Adipose tissue (tissue), 3 donors: ENCODE data around the gene IRAK3. TPM values are rescaled to one million over a fixed set of nuclear protein-coding genes. Genes with fewer than 3 reads are reported as not detected.
"Not testable (repeated sequence)": the region's sequence is repeated elsewhere in the genome, so short reads cannot be mapped to it uniquely, and the experiment has no call there.

Experiments
- H3K27ac ChIP-seq: one replicate; pipeline ENCODE4 v1.5.1; 2013; ENCODE audit warnings: low read depth, low read length
- WGBS, 3 donors: extraction: QIAGEN DNeasy Blood & Tissue Kit; methylation state at CpG; one replicate each; pipeline ENCODE4 v1.1.7; 2013; 5-methylcytosine and 5-hydroxymethylcytosine counted together
- polyA plus RNA-seq, 3 donors: library from polyadenylated mRNA; stranded (reverse); fragments of 200-250 nt; gene quantifications; one replicate each; pipeline ENCODE4 v1.2.3, GENCODE V29; 2013
- donor health status: healthy with polysubstance abuse.
- donor health status: Bipolar disorder and iron deficiency.
- donor health status: healthy.

IRAK3 gene
- polyA plus RNA-seq, 3 donors = 1.9 to 17.0 (median 14.5) TPM

DNA sequence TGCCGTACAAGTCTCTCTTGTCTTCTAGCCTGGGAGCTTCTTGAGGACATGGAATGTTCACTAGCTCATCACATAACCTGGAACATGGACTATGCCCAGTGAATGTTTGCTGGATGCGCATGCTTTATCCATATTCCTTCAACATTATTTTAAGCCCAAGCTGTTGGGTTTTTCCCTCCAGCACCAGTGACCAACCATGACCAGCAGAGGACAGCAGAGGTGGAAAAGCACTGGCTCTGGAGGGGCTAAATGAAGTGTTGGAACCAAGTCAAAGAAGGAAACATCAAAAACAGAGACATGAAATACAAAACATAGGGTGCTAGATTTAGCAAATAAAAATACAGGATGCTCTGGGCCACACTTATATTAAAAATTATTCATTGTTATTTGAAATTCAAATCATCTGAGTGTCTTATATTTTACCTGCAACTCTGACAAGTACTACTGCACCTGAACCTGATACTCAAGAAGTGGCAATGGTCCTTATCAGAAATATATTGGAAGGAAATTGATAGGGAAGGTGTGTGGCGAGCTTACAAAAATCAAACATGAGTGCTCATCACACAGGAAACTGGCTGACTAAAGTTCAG lies 90.2 kb downstream of the IRAK3 start:
- WGBS, 3 donors = 43 to 55% (median 50%) methylated on average over 3 of the region's 3 CpGs
- H3K27ac ChIP-seq = no peak overlapping the region

DNA sequence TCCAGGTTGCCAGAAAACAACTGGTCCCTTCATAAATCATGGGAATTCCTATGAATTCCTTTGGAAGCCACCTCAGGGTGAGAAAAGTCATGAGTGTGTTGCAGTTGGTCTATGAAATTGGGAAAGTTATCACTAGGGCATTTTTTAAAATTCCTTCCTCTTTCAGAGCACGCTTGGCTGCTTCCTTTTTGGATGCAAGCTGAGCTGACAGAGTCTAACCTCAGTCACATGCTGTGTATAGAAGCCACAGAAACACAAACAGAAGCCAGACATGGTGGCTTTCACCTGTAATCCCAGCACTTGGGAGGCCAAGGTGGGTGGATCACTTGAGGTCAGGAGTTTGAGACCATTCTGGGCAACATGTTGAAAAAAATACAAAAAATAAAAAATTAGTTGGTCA lies 91.5 kb downstream of the IRAK3 start:
- WGBS, 3 donors = 38 to 92% (median 58%) methylated on average over 1 of the region's 1 CpG
- H3K27ac ChIP-seq = no peak overlapping the region

DNA sequence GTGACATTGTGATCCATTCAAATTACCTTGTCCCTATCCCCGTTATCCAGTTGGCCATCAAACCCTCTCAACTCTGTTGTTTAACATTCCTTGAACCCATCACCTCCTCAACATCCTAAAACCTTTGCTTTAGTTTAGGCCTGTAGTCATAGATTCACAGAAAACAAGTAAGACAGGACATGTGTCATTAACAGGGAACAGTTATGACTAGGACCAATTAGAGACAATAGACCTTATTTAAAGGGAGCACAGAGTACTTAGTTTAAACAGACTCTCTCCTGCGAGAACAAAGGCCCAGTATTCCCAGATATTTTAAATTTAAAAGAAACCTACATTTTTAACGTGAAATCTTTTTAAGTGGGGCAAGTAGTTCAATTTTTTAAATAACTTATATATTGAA lies 93.2 kb downstream of the IRAK3 start:
- WGBS, 3 donors = 76 to 95% (median 93%) methylated on average over 3 of the region's 3 CpGs
- H3K27ac ChIP-seq = no peak overlapping the region

DNA sequence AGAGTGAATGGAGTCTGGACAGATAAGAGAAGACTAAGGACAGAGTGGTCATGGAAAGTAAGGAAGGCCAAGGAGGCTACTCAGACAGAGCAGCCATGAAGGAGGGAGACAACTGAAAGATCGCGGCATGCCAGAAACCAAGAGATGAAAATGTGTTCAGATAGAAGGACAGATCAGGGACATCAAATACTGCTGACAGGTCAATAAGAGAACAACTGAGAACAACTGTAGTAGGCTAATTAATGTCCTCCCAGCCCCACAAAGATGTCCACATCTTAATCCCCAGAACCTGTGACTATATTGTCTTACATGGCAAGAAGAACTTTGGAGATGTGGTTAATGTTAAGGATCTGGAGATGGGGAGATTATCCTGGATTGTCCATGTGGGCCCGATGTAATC lies 98.3 kb downstream of the IRAK3 start:
- H3K27ac ChIP-seq = no peak overlapping the region
- 92 to 98% (median 93%) methylated on average over 3 of the region's 3 CpGs for WGBS, 3 donors

DNA sequence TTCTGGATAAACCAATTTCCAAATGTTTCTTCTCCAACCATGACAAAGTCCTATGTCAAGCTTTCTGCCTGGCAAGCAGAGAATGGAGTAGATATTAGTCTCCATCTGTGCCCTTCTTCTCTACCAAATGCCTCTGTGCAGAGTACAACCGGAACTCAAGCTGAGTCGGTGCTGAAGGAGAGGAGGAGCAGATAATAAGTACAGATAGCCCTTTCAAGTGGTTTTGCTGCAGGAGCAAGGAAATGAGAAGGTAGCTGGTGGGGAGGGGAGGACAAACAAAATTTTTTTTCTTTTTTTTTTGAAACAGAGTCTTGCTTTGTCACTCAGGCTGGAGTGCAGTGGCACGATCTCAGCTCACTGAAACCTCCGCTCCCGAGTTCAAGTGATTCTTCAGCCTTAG lies 99.1 kb downstream of the IRAK3 start:
- 74 to 85% (median 75%) methylated on average over 5 of the region's 5 CpGs for WGBS, 3 donors
- H3K27ac ChIP-seq = no peak overlapping the region

DNA sequence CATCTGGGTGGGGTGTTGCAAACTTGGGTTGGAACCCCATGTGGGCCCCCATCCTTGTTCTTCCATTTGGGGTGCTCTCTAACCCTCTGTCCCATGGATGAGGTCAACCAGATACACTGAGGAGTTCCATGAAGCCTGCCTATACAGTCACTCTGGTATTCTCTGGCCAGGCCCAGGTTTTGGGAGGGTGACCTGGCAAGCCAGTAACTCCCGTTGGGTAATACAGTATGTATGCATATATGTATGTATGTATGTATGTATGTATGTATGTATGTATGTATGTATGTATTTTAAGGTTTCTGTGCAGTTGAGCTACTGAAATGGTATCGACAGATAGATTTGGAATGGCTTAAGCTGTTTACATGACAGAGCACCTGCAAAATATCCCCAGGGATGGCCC lies 100.5 kb downstream of the IRAK3 start:
- 89 to 95% (median 94%) methylated on average over 2 of the region's 2 CpGs for WGBS, 3 donors
- no peak overlapping the region for H3K27ac ChIP-seq

DNA sequence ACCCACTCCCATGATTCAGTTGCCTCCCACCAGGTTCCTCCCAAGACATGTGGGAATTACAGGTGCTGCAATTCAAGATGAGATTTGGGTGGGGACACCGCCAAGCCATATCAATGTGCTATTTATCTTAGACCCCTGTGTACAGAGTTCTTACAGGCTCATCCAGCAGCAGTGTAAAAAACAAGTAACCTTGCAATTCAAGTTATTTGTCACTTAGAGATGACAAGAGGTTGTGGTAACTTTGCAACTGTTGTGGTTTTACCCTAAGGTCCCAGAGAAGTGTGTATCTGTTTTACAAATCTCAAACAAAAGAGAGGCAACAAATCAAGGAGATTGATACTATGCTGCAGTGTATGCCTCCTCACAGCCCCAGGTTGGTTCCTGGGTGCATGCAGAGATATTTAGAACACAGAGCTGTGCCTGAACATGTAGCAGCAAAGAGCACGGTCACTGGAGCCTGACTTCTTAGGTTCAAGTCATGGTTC lies 101.7 kb downstream of the IRAK3 start:
- no peak overlapping the region for H3K27ac ChIP-seq
- WGBS, 3 donors = 70 to 86% (median 78%) methylated on average over 2 of the region's 2 CpGs

DNA sequence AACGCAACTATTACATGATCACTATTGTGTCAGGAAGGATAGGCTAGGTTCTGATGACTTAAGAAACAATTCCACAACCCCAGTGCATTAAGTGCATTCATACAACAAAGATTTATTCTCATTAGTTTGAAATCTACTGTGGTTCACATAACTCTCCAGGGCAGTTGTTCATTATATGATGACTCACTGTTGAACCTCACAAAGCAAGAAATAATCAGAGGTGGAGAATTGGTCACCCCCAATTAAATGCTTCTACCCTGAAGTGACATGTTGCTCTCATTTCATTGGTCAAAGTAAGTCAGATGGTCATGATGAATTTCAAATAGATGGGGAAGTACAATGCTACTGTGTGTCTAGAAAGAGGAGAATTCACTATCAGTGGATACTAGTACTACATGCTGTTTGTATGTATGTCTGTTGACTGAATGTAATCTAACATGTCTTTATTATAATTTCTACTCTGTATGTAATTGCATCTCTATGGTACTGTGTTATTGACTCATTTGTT lies 107.2 kb downstream of the IRAK3 start:
- WGBS, 3 donors = 82 to 86% (median 86%) methylated on average over 1 of the region's 1 CpG
- H3K27ac ChIP-seq = no peak overlapping the region

DNA sequence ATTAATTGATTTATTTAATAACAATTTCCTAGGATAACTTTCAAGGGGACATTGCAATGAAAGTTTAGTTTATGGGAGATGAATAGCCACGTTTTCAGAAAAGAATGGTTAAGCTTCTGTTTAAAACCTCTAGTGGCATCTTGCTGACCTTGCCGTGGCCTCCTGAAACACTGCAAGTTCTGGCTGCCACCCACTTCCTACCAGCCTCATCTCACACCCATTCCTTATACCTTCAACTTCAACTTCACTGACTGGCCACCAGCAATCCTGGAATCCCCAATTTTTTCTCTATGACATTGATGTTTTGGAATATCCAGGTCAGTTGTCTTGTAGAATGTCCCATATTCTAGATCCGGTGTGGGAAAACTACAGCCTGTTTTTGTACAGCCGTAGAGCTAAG lies 108.1 kb downstream of the IRAK3 start:
- no peak overlapping the region for H3K27ac ChIP-seq
- WGBS, 3 donors = 56 to 69% (median 62%) methylated on average over 4 of the region's 4 CpGs

DNA sequence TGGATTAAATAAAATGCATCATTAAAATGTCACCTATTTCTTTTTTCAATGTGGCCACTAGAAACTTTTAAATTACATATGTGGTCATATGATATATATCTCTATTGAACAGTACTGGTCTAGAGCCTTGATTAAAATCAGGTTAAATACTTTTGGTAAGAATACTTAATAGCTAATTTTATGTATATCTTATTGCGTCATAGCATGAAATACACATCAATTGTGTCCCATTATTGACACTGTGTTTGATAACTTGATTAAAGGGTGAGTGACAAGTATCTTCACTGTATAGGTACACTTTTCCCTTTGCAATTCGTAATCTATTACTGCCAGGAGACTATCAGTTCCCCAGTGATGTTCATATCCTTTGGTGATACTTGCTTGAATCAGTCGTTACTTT lies 108.9 kb downstream of the IRAK3 start:
- H3K27ac ChIP-seq = no peak overlapping the region
- WGBS, 3 donors = 73 to 94% (median 86%) methylated on average over 3 of the region's 3 CpGs

DNA sequence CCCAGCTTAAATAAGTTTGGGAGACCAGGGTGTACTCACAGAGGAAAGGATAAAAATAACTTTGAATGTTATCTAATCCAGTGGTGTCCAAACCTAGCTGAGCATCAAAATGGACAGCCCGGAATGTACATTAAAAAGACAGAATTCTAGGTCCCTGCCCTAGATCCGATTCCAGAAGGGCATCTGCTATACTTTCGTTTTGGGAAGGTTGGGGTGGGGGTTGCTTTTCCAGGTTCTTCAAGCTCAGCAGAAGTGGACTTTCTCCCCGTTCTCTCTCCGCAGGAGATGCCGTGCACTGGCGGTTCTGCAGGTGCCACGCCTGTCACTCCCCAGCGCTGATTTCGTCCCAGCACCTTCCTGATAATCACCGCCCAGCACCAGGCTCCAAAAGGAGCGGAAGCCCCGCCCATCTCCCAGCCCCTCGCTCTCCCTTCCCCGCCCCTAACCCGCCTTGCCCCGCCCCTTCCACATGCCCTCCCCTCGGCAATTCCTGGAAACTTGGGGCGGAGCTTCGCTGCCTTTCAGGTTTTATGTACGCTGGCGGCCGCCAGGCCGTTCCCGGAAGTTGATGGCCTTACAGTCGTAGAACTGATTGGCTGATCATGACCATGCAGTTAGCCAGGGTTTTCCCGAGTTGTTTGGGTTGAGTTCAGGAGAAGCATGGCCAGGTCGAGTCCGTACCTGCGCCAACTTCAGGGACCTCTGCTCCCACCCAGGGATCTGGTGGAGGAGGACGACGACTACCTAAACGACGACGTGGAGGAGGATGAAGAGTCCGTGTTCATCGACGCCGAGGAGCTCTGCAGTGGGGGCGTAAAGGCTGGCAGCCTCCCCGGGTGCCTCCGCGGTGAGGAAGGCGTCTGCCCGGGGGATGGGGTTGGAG lies 113.2 kb downstream of the IRAK3 start, which contains the start of gene HELB:
TSS of gene HELB (plus strand) at position 550 of the 883 bp plus-strand sequence. CDS start at position 661, 111 bp downstream.
- H3K27ac ChIP-seq = no peak within 1 kb of the TSS
- WGBS, 3 donors = 0 to 1% (median 0%) methylated on average over 45 of the region's 45 CpGs

DNA sequence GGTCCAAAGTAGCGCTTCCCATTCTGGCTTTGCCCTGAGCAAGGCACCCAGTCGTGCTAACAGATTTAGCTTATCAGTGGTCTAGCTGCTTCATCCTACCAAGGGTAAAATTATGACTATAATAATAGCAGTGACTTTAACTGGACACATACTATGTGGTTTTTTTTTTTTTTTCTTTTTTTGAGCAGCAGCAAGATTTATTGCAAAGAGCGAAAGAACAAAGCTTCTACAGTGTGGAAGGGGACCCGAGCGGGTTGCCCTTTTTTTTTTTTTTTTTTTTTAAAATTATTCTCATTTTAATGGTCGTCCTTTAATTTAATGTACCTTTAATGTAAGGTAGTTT lies 113.8 kb downstream of the IRAK3 start:
- WGBS, 3 donors = 14 to 18% (median 15%) methylated on average over 6 of the region's 6 CpGs

DNA sequence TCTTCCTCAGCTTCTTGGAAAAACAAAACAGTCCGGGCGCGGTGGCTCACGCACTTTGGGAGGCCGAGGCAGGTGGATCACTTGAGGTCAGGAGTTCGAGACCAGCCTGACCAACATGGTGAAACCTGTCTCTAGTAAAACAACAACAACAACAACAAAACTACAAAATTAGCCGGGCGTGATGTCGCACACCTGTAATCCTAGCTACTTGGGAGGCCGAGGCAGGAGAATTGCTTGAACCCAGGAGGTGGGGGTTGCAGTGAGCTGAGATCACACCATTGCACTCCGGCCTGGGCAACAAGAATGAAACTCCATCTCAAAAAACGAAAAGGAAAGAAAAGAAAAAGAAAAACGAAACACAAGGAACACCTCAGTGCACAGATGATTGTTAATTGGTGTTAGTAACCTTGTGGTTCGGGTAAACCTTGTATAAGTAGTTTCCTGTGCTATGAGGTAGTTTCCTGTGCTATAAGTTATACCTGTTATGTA lies 114.3 kb downstream of the IRAK3 start:
- H3K27ac ChIP-seq = not testable (repeated sequence)
- WGBS, 3 donors = 74 to 82% (median 76%) methylated on average over 14 of the region's 14 CpGs

More for the DNA sequence above, 113.8 kb downstream of the IRAK3 start:
- H3K27ac ChIP-seq = no peak overlapping the region

Other genes starting within 250 kb of the IRAK3 start
- 10 to 100 TPM in 2 of 3 donors, 1 to 10 TPM in 1; 9.9 to 21.2 (median 17.2) TPM for gene LLPH, start 58.5 kb upstream of the IRAK3 start, polyA plus RNA-seq
- 100 to 1,000 TPM; 123 to 163 (median 126) TPM for gene TMBIM4, start 19.2 kb upstream of the IRAK3 start, polyA plus RNA-seq
- 1 to 10 TPM in 1 of 3 donors, under 1 TPM in 2; 0.45 to 1.0 (median 0.86) TPM for gene HELB, start 113.3 kb downstream of the IRAK3 start, polyA plus RNA-seq